NT2/D1 (cell line): Measurements from ENCODE around the gene PARPBP.

Experiments used
- SUZ12 ChIP-seq: IDR thresholded peaks from 2 replicates; pipeline ENCODE4 v1.6.1; 2011; ENCODE audit not compliant: insufficient read length, insufficient read depth; ENCODE audit errors: extremely low read depth
- YY1 ChIP-seq: IDR thresholded peaks from 2 replicates; pipeline ENCODE4 v1.6.1; 2011; ENCODE audit not compliant: insufficient read length, insufficient read depth
- ZNF274 ChIP-seq: IDR thresholded peaks from 2 replicates; pipeline ENCODE4 v1.6.1; 2011; ENCODE audit warnings: mild to moderate bottlenecking, low read depth, low read length

DNA sequence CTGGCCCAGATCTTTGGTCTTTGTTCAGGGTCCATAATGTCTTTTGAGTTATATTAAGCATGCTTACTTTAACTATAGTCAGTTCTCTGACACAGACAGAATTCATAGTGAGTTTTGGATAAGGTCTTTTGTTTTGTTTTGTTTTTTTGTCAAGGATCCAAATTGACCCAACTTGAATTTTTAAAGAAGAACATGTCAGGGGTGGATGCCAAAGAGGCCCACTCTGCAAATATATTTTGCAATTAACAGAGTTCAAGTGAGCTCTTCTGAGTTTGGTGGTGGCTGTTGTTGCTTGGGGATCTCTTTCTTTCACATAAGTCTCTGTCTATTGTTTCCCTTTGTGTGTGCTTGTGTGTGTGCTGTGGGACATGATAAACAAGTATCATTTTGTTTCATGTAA lies 112.1 kb downstream of the PARPBP start:
- TF ChIP-seq SUZ12: no peak
- no peak for TF ChIP-seq ZNF274
- TF ChIP-seq YY1: no peak
